Raji (cell line): Measurements from ENCODE around the gene RBM28.

Source experiments
- POLR2A ChIP-seq: IDR thresholded peaks from 2 replicates; pipeline ENCODE4 v1.6.1; 2011; ENCODE audit warnings: low read depth, low read length, control low read depth; ENCODE audit not compliant: insufficient read depth

The RBM28 gene

GRCh38 chr7:128360359-128360678, 16.6 kb upstream of the RBM28 start:
- no peak for TF ChIP-seq POLR2A

GRCh38 chr7:128359939-128360338, 16.2 kb upstream of the RBM28 start:
- TF ChIP-seq POLR2A, result no peak

GRCh38 chr7:128359336-128359735, 15.6 kb upstream of the RBM28 start:
- no peak for TF ChIP-seq POLR2A

- TF ChIP-seq POLR2A, result no peak
Measured at GRCh38 chr7:128358233-128358632, 14.5 kb upstream of the RBM28 start.

DNA sequence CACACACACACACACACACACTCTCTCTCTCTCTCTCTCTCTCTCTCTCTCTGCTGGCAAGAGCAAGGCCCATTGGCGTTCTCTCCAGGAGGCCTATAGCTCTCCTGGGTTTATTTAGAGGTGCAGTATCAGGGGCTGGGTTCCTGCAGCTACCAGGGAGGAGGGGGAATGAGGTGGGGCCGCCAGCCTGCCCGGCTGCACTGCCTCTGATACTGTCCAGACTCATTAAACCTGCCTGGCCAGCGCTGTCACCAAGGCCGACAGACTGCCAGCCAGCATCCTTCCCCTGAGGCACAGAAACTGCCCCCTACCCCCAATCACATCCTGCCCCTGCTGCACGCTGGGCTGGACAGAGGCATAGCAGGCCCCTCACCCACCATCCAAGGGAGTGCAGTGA, 13.5 kb upstream of the RBM28 start:
- no peak for TF ChIP-seq POLR2A

DNA sequence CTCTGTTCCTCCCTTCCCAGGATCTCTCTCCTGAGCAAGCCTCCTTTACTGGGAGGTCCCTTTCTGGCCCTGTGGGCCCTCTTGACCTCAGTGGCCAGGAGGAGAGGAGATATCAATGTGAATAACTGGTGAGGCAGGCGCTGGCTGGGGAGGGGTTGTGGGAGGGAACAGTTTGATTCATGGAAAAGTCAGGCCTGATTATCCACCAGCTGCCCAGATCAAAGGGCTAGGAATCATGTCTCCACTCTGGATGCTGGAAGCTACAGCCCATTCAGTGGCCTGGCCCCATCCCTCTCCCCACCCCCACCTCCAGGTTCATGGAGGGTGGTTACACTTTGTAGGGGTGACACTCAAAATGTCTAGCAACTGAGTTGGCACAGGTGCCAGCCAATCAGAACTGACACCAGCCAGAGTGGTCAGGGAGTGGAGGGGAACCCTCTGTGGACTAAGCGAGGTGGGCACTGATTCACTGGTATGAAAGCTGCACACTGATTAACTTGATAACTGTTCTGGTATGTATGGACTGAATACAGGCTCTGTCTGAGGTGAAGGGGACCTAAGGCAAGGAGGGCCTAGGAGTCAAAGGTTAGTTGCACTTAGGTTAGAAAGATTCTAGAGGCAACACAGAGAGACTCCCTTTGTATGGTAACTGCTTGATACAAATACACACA, 13.0 kb upstream of the RBM28 start:
- TF ChIP-seq POLR2A, result no peak

DNA sequence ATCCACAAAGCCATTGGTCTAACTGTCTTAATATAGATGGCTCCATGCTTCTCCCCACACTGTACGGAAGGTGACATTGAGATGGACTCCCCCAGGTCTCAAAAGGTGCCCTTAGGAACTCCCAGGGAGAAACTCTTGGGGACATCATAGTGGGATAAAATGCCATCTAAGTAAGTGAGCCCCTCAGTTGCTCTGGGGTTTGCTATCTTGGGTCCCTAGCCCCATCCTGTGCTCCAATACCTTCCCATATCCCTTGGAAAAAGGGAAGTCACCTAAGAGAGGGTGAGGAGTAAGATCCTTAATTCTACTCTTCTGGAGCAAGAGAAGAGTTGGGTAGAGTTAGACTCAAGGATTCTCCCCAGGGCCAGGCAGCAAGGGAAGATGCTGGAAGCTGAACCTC, 9.9 kb upstream of the RBM28 start:
- TF ChIP-seq POLR2A, result no peak

DNA sequence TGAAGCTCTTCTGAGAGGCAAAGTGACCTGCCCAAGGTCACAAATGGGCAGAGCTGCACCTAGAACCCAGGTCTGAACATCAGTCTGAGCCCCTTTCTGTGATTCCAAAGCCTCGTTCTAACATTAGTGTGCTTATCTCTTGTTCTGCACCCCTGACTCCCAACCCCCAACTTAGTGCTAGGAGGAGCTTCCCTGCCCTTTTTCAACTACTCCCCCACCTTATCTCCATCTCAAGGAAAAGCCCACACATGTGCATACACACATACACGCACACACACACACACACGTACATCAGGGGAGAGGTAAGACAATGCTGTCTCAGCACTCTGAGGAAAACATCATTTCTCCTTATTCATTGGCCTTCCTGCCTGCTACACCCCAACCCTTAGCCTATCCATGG, 9.5 kb upstream of the RBM28 start:
- no peak for TF ChIP-seq POLR2A

DNA sequence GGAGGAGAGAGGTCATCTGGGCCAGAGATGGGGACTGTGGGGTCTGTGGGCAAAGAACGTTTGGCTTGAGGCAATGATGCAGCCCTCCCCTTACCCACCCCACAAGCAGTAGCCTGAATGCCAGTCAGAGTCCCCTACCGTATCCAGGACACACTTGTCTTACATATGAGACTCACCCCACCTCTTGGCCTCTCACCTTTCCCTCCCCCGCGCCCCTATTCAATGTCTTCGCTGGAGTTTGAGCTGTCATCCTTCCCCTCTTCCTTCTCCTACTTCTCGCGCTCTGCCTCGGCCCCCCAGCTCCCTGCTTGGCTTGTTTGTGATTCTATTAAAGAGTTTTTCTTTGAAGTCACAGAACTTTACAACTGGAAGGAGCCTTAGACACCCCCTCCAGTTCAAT, 8.9 kb upstream of the RBM28 start:
- TF ChIP-seq POLR2A, result no peak

DNA sequence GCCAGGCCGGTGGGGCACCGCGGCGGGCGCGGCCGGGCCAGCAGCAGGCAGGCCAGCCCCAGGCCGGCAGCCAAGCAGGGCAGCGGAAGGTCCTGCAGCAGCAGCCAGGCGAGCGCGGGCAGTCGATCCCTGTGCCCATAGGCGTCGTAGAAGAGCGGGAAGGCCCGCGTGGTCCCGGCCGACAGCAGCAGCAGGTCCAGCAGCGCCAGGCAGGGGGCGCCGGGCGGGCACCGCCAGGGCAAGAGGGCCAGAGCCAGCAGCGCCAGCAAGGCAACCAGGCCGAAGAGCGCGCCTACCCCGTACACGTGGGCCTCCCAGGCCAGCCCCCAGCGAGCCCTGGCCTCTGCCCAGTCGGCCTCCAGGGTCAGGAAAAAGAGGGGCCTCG, 8.4 kb upstream of the RBM28 start:
- no peak for TF ChIP-seq POLR2A

DNA sequence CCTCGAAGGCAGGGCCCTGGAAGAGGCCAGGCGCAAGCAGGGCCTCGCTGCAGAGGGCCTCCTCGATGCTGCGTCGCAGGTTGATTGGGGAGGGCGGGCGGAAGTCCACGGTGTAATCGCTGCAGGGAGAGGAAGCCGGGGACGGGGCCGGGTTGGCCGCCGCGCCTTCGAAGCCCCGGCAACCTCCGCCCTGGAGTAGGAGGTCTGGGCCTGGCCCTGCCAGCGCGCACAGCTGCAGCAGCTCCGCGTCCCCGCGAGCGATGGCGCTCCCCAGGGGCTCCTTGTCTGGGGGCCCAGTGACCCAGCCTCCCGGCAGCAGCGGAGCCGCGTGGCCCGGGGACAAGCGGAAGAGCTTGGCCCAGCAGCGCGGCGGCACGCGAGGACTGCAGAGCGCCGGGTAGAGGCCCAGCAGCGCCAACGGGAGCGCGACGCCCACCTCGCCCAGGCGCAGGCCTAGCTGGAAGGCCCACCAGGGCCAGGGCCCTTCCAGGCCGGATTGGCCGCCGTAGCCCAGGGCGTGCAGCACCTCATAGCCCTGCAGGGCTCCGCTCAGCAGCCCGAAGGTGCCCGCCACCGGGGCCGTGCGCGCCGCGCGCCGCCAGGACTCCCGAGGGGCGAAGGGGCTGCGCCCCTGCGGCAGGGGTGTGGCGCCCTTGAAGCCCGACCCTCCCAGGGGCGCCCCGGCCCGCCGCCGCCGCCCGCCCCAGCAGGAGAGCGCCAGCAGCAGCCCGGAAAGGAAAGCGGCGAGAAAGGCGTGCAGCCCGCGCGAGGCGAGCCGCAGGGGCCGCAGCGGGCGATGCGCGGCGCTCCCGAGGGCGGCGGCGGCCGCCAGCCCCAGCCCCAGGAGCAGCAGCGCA, 7.8 kb upstream of the RBM28 start:
- no peak for TF ChIP-seq POLR2A

DNA sequence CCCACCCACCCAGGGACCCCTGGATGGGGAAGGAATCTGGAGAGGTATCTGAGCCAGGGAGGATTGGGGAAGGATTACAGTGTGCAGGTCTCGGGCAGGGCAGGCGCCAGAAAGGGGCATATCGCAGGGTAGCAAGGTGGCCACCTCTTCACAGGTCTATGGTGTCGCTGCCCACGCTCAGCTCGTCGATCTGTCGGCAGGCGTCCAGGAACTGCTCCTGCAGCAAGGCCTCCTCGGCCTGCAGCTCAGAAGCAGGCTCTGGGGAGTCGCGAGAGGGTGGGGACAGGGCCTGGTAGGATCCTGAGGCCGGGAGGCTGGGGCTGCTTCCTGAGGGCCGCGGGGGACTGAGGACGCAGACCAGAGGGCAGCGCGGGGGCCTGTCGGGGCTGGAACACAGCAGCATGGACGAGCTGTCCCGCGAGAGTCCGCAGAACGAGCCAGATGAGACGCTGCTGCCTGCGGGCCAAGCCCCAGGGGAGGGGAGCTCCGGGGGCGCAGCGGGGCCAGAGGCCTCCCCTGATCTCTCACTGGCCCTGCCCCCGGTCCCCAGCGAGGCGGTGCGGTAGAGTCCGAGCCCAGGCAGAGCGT, 7.1 kb upstream of the RBM28 start:
- TF ChIP-seq POLR2A, result no peak

- no peak for TF ChIP-seq POLR2A
Measured at GRCh38 chr7:128349466-128349825, 5.7 kb upstream of the RBM28 start.

- TF ChIP-seq POLR2A, result no peak
Measured at GRCh38 chr7:128347647-128348097, 4.0 kb upstream of the RBM28 start.

- TF ChIP-seq POLR2A, result no peak
Measured at GRCh38 chr7:128344431-128344774, 695 bp upstream of the RBM28 start.

DNA sequence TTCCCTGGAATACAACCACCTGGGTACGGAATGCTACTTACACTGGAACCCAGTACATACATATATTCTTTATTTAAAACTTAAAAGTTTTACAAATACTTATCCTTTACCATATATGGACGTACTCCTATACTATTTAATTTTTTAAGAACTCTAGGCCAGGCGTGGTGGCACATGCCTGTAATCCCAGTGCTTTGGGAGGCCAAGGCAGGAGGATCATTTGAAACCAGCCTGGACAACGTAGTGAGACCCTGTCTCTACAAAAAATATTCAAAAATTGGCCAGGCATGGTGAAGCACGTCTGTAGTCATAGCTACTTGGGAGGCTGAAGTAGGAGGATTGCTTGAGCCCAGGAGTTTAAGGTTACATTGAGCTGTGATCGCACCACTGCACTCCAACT, 2.0 kb downstream of the RBM28 start:
- TF ChIP-seq POLR2A, result no peak

- TF ChIP-seq POLR2A, result no peak
Measured at GRCh38 chr7:128335730-128336129, 8.0 kb downstream of the RBM28 start.

GRCh38 chr7:128324368-128324680, 19.4 kb downstream of the RBM28 start:
- no peak for TF ChIP-seq POLR2A
